ENCODE results near the gene CMC2.

Gene CMC2

DNA sequence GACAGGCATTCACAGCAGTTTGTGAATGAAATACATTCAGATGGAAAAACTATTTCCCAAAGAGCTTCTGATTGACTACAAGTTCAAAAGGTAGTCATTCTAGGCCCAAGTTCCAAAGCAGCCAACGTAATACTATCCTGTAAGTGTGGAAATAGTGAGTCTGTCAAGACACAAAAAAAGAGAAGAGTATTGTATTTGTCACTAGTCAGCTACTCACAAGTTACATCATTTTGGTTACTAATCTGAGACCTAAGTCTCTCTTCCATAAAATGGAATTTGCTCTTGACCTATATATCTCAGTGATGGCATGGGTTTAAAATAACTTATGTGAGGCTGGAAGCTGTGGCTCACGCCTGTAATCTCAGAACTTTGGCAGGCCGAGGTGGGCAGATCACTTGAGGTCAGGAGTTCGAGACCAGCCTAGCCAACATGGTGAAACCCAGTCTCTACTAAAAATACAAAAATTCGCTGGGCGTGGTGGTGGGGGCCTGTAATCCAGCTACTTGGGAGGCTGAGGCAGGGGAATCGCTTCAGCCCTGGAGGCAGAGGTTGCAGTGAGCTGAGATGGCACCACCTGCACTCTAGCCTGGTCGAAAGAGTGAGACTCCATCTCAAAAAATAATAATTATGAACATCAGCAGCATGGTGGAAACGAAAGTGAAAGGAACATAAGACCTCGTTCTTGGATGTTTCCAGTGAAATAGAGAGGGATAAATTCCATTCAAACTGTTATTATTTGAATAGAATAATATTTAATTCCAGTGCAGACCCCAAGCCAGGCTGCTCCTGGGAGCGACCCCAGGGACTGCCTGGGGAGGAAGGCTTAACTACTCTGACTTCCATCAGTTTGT is 2.9 kb downstream of the CMC2 start:
- TF ChIP-seq, protein P1, sequence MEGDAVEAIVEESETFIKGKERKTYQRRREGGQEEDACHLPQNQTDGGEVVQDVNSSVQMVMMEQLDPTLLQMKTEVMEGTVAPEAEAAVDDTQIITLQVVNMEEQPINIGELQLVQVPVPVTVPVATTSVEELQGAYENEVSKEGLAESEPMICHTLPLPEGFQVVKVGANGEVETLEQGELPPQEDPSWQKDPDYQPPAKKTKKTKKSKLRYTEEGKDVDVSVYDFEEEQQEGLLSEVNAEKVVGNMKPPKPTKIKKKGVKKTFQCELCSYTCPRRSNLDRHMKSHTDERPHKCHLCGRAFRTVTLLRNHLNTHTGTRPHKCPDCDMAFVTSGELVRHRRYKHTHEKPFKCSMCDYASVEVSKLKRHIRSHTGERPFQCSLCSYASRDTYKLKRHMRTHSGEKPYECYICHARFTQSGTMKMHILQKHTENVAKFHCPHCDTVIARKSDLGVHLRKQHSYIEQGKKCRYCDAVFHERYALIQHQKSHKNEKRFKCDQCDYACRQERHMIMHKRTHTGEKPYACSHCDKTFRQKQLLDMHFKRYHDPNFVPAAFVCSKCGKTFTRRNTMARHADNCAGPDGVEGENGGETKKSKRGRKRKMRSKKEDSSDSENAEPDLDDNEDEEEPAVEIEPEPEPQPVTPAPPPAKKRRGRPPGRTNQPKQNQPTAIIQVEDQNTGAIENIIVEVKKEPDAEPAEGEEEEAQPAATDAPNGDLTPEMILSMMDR (conservative IDR thresholded peaks at IDR 0.05; ENCODE audit: low read depth) = no peak
- CTCF ChIA-PET = interaction anchor here (0.6 to 0.9 kb wide), 9 partner anchors 10 to 173 kb away, joined by 3 to 4 read pairs (median 3); no protein-coding TSS in a partner anchor
- peak overlapping the region; percentile 57 for H3K27ac ChIP-seq
- DNase-seq (ENCODE audit: low spot score) = no peak
- POLR2A ChIA-PET (ENCODE audit: low non-redundant PET) = no interaction called here

DNA sequence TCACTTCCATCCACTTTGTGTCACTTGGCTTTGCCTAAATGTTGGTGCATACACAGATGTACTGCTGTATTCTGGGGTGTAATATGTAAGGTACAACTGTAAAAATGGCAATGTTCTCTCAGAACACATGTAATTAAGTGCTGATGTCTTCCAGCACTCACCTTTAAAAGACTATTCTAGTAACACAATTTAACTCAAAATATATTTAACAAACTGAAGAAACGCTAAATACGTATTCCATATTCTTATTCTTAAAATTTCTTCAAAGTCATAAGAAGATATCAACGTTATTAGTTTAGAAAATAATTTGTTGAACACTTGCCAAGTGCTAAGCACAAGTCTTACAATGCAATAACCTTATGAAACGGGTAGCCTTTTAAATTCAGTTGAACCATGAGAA is 3.6 kb downstream of the CMC2 start:
- DNase-seq (ENCODE audit: low spot score) = no peak
- ChIA-PET POLR2A (ENCODE audit: low non-redundant PET) (no interaction called here), CTCF (interaction anchor here (0.6 kb wide), 1 partner anchor 73 kb away, joined by 4 read pairs; no protein-coding TSS in a partner anchor)
- H3K27ac ChIP-seq = no peak overlapping the region
- TF ChIP-seq, protein P1 (conservative IDR thresholded peaks at IDR 0.05; ENCODE audit: low read depth) = no peak

DNA sequence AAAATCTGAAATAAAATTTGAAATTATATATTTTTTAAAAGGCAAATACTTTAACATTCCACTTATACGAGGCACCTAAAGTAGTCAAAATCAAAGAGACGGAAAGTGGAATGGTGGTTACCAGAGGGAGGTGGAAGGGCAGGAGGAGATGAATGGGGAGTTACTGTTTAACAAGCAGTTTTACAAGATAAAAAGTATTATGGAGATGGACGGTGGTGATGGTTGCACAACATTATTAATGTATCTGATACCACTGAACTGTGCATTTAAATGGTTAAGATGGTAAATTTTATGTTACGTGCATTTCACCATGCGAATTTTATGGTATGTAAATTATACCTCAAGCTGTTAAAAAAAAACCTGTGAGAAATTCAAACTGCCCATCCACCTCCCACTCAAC is 5.4 kb downstream of the CMC2 start:
- no peak overlapping the region for H3K27ac ChIP-seq
- ChIA-PET CTCF (no interaction called here), POLR2A (ENCODE audit: low non-redundant PET) (no interaction called here)
- TF ChIP-seq, protein P1 (conservative IDR thresholded peaks at IDR 0.05; ENCODE audit: low read depth) = no peak
- DNase-seq (ENCODE audit: low spot score) = no peak

DNA sequence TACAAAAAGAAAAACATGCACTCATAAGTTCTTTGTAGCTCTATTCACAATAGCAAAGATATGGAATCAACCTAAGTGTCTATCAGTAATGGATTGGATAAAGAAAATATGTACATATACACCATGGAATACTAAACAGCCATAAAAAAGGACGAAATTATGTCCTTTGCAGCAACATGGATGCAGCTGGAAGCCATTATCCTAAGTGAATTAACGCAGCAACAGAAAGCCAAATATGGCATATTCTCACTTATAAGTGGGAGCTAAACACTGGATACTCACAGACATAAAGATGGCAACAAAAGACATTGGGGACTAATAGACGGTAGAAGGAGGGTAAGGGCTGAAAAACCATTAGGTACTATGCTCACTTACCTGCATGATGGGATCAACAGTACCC is 5.8 kb downstream of the CMC2 start:
- DNase-seq (ENCODE audit: low spot score) = no peak
- TF ChIP-seq, protein P1 (conservative IDR thresholded peaks at IDR 0.05; ENCODE audit: low read depth) = no peak
- ChIA-PET CTCF (no interaction called here), POLR2A (ENCODE audit: low non-redundant PET) (no interaction called here)
- H3K27ac ChIP-seq = no peak overlapping the region

DNA sequence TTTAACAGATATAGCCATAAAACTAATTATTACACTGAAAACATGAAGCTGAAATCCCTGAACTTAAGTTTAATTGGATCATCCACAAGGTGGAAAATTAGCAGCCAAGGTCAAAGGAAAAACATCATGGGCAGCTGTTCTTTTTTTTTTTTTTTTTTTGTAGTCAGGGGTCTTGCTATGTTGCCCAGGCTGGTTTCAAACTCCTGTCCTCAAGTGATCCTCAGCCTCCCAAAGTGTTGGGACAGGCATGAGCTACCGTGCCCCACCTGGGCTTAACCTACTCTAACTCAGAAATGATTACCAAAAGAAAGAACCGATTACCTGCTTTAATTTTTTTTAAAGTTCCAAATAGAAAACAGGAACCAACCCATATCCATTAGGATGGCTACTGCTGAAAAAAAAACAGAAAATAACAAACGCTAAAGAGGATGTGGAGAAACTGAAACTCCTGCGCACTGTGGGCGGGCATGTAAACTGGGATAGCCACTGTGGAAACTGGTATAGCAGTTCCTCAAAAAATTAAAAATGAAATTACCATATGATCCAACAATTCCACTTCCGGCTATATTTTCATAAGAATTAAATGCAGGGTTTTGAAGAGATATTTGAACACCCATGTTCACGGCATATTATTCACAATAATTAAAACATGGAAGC is 8.6 kb downstream of the CMC2 start:
- ChIA-PET CTCF (interaction anchor here (0.6 kb wide), 1 partner anchor 17 kb away, joined by 4 read pairs; no protein-coding TSS in a partner anchor), POLR2A (ENCODE audit: low non-redundant PET) (no interaction called here)
- H3K27ac ChIP-seq = no peak overlapping the region
- TF ChIP-seq, protein P1 (conservative IDR thresholded peaks at IDR 0.05; ENCODE audit: low read depth) = no peak
- no peak for DNase-seq (ENCODE audit: low spot score)

DNA sequence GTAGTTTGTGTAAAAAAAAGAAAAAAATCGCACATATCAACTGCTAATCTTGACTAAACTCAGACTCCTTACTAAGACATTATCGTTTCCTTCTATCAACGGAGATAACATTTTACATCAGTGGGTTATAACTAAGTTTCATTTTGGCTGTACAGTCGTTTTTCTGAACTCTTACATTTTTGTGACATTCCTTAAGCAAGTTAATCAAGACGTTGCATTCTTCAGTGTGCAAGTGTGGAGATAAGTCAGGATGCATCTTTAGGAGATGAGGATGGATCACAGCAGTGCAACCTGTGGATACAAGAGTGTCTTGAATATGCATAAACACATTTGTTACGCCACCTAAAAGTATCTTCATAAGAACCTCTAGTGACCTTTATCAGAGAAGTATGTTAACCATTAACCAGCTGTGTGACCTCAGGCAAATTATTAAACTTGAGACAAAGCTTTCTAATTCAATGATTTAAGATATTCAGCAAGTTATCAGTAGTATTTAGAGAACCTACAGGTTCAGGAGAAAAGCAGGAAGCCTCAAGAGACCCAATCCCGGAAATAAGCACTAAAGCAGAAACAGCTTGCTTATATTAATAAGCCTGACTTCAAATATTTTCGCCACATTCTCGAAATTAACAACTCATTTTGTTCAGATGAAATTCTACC is 9.4 kb downstream of the CMC2 start:
- TF ChIP-seq, protein P1 (conservative IDR thresholded peaks at IDR 0.05; ENCODE audit: low read depth) = no peak
- DNase-seq (ENCODE audit: low spot score) = no peak
- POLR2A ChIA-PET (ENCODE audit: low non-redundant PET) = no interaction called here
- CTCF ChIA-PET = interaction anchor here (0.6 kb wide), 2 partner anchors 16 to 208 kb away, joined by 4 to 7 read pairs; no protein-coding TSS in a partner anchor
- no peak overlapping the region for H3K27ac ChIP-seq

All from RWPE1 (cell line).